AG04450 (cell line): ENCODE measurements around the gene PHEX. TPM values are rescaled to one million over a fixed set of nuclear protein-coding genes. Genes with fewer than 3 reads are reported as not detected.
A peak's percentile ranks its signal among the peaks of the same experiment; 100 is the strongest.
"Not testable (repeated sequence)": the region's sequence is repeated elsewhere in the genome, so short reads cannot be mapped to it uniquely, and the experiment has no call there.

Source experiments
- CTCF ChIA-PET: fragments of 300-600, 350-600 bp; formaldehyde crosslinking; extraction: SDS; loops from one replicate; lab custom pipeline; 2022; ENCODE audit warnings: antibody characterized with exemption, inconsistent platforms; lab: Charles Lee
- POLR2A ChIA-PET: fragments of 350-600 bp; formaldehyde crosslinking; extraction: SDS; loops from one replicate; lab custom pipeline; 2021; ENCODE audit warnings: antibody characterized with exemption, inconsistent platforms; lab: Yijun Ruan, JAX
- DNase-seq: peaks from one replicate; pipeline ENCODE4 v3.0.0-alpha.2; 2011; ENCODE audit warnings: low read depth, low spot score
- H3K27ac ChIP-seq: one replicate; pipeline ENCODE4 v1.5.1; 2012; ENCODE audit warnings: low read depth, low read length, control low read depth
- H3K27me3 ChIP-seq: one replicate; pipeline ENCODE4 v1.6.0; 2012; ENCODE audit warnings: low read length; ENCODE audit not compliant: control insufficient read depth, insufficient read depth
- H3K4me3 ChIP-seq: 2 replicates; pipeline ENCODE4 v1.5.1; 2011; ENCODE audit warnings: mild to moderate bottlenecking, low read depth, low read length, control low read depth
- H3K9me3 ChIP-seq: 2 replicates; pipeline ENCODE4 v1.5.1; 2012; ENCODE audit warnings: low read length; ENCODE audit not compliant: control insufficient read depth, insufficient read depth
- polyA plus RNA-seq: library from polyadenylated mRNA; depleted of rRNA; stranded (reverse); fragments of >200 nt; gene quantifications from 2 replicates; pipeline ENCODE4 v1.2.3, GENCODE V29; 2011
- TF ChIP-seq, protein P1 (sequence below): IDR thresholded peaks from 2 replicates; pipeline ENCODE4 v1.5.1; 2011; ENCODE audit warnings: low read depth, low read length, control low read depth, inconsistent platforms

The PHEX gene
- polyA plus RNA-seq, 1 experiment = 0.40 TPM

GRCh38 chrX:22272613-22273012 lies 240.5 kb downstream of the PHEX start, which contains the start of gene CBLL2:
CBLL2 (plus strand) TSS chrX:22272913; CDS start chrX:22272992, 79 bp downstream.
- TF ChIP-seq, protein P1, sequence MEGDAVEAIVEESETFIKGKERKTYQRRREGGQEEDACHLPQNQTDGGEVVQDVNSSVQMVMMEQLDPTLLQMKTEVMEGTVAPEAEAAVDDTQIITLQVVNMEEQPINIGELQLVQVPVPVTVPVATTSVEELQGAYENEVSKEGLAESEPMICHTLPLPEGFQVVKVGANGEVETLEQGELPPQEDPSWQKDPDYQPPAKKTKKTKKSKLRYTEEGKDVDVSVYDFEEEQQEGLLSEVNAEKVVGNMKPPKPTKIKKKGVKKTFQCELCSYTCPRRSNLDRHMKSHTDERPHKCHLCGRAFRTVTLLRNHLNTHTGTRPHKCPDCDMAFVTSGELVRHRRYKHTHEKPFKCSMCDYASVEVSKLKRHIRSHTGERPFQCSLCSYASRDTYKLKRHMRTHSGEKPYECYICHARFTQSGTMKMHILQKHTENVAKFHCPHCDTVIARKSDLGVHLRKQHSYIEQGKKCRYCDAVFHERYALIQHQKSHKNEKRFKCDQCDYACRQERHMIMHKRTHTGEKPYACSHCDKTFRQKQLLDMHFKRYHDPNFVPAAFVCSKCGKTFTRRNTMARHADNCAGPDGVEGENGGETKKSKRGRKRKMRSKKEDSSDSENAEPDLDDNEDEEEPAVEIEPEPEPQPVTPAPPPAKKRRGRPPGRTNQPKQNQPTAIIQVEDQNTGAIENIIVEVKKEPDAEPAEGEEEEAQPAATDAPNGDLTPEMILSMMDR = no peak

GRCh38 chrX:22273714-22274317 lies 241.7 kb downstream of the PHEX start:
- ChIA-PET CTCF (no interaction called here), POLR2A (no interaction called here)
- no peak for DNase-seq
- no peaks in the 10 kb centered on the region for H3K9me3 ChIP-seq
- no peak overlapping the region for H3K4me3 ChIP-seq
- no peaks in the 10 kb centered on the region for H3K27me3 ChIP-seq
- TF ChIP-seq, protein P1 = no peak
- no peak overlapping the region for H3K27ac ChIP-seq

More at GRCh38 chrX:22272613-22273012, 240.5 kb downstream of the PHEX start, which contains the start of gene CBLL2:
- Histone ChIP-seq H3K27me3 (no peaks in the 10 kb centered on the region), H3K4me3 (no peak within 1 kb of the TSS), H3K9me3 (no peaks in the 10 kb centered on the region), H3K27ac (no peak within 1 kb of the TSS)
- no peak for DNase-seq
- ChIA-PET CTCF (no interaction called here), POLR2A (no interaction called here)

- no peaks in the 10 kb centered on the region for H3K9me3 ChIP-seq
- no peak overlapping the region for H3K27ac ChIP-seq
- no peaks in the 10 kb centered on the region for H3K27me3 ChIP-seq
- H3K4me3 ChIP-seq = no peak overlapping the region
- CTCF ChIA-PET = no interaction called here
- no peak for DNase-seq
- TF ChIP-seq, protein P1 = no peak
- POLR2A ChIA-PET = no interaction called here
These were observed 244.7 kb downstream of the PHEX start for GRCh38 chrX:22276781-22277180.

DNA sequence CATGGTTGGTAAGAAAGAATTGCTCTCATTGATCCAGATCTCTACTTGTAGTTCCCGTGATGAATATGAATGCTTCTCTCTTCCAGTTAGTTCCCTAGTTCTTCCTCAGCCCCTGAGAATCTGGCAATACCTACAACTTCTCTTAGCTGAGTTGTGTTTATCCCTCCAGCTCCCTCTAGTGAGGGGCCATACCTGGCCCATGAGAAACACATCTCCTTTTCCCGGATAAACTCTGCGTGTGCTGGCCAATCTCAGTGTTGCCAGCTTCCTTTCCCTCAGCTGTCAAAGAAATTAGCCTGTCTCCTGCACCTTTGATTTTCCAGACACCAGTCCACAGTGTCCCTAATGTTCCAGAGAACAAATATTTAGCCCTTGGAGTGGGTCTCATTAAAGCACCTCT lies 246.2 kb downstream of the PHEX start:
- no peak overlapping the region for H3K27ac ChIP-seq
- POLR2A ChIA-PET = no interaction called here
- CTCF ChIA-PET = no interaction called here
- H3K9me3 ChIP-seq = no peaks in the 10 kb centered on the region
- no peak overlapping the region for H3K4me3 ChIP-seq
- no peak for DNase-seq
- H3K27me3 ChIP-seq = no peaks in the 10 kb centered on the region
- TF ChIP-seq, protein P1 = 0 out of 2 replicates have a peak, but pooled peaks have one; percentile 11

- CTCF ChIA-PET, DNase-seq, H3K27ac ChIP-seq, H3K4me3 ChIP-seq, H3K9me3 ChIP-seq, H3K27me3 ChIP-seq, POLR2A ChIA-PET: not testable (repeated sequence)
These were observed 257.1 kb downstream of the PHEX start for GRCh38 chrX:22289209-22289608.
